ENCODE measurements around the gene AGPAT2.

The AGPAT2 gene

GRCh38 chr9:136629001-136629878 is 58.0 kb downstream of the AGPAT2 start:
- no peaks in the 10 kb centered on the region for H3K27me3 Mint-ChIP-seq
- H3K9me3 Mint-ChIP-seq: no peaks in the 10 kb centered on the region
- H3K36me3 Mint-ChIP-seq: no peaks in the 10 kb centered on the region
- H3K4me1 Mint-ChIP-seq: no peaks in the 10 kb centered on the region
- H3K4me3 Mint-ChIP-seq: no peak overlapping the region
- H3K27ac Mint-ChIP-seq: no peak overlapping the region

- no peaks in the 10 kb centered on the region for H3K4me1 Mint-ChIP-seq
- H3K9me3 Mint-ChIP-seq: no peaks in the 10 kb centered on the region
- H3K36me3 Mint-ChIP-seq: no peaks in the 10 kb centered on the region
- H3K27ac Mint-ChIP-seq: peak overlapping the region; percentile 55
- no peaks in the 10 kb centered on the region for H3K27me3 Mint-ChIP-seq
- H3K4me3 Mint-ChIP-seq: no peak overlapping the region
Measured at GRCh38 chr9:136628268-136628667, 59.0 kb downstream of the AGPAT2 start.

GRCh38 chr9:136627703-136628102 is 59.6 kb downstream of the AGPAT2 start:
- Mint-ChIP-seq H3K9me3 (no peaks in the 10 kb centered on the region), H3K4me1 (no peaks in the 10 kb centered on the region)

GRCh38 chr9:136626740-136627642 is 60.3 kb downstream of the AGPAT2 start:
- Mint-ChIP-seq H3K4me3 (no peak overlapping the region), H3K4me1 (no peaks in the 10 kb centered on the region), H3K36me3 (no peaks in the 10 kb centered on the region), H3K9me3 (no peaks in the 10 kb centered on the region), H3K27ac (no peak overlapping the region), H3K27me3 (no peaks in the 10 kb centered on the region)

More at GRCh38 chr9:136627703-136628102, 59.6 kb downstream of the AGPAT2 start:
- H3K27ac Mint-ChIP-seq: no peak overlapping the region
- H3K4me3 Mint-ChIP-seq: no peak overlapping the region
- no peaks in the 10 kb centered on the region for H3K27me3 Mint-ChIP-seq
- H3K36me3 Mint-ChIP-seq: no peaks in the 10 kb centered on the region

- H3K9me3 Mint-ChIP-seq: no peaks in the 10 kb centered on the region
- H3K4me3 Mint-ChIP-seq: no peak overlapping the region
- H3K36me3 Mint-ChIP-seq: no peaks in the 10 kb centered on the region
- peak overlapping the region; percentile 41 for H3K27ac Mint-ChIP-seq
- no peaks in the 10 kb centered on the region for H3K4me1 Mint-ChIP-seq
- H3K27me3 Mint-ChIP-seq: no peaks in the 10 kb centered on the region
Measured at GRCh38 chr9:136626066-136626725, 61.1 kb downstream of the AGPAT2 start.

- H3K27me3 Mint-ChIP-seq: no peaks in the 10 kb centered on the region
- H3K36me3 Mint-ChIP-seq: no peaks in the 10 kb centered on the region
- no peaks in the 10 kb centered on the region for H3K4me1 Mint-ChIP-seq
- H3K27ac Mint-ChIP-seq: peak overlapping the region; percentile 41
- H3K4me3 Mint-ChIP-seq: no peak overlapping the region
- H3K9me3 Mint-ChIP-seq: no peaks in the 10 kb centered on the region
Measured at GRCh38 chr9:136625101-136626065, 61.9 kb downstream of the AGPAT2 start.

GRCh38 chr9:136624184-136624951 is 62.9 kb downstream of the AGPAT2 start:
- H3K36me3 Mint-ChIP-seq: no peaks in the 10 kb centered on the region
- H3K9me3 Mint-ChIP-seq: no peaks in the 10 kb centered on the region
- no peak overlapping the region for H3K27ac Mint-ChIP-seq
- H3K27me3 Mint-ChIP-seq: no peaks in the 10 kb centered on the region
- H3K4me3 Mint-ChIP-seq: no peak overlapping the region
- H3K4me1 Mint-ChIP-seq: no peaks in the 10 kb centered on the region

GRCh38 chr9:136623842-136624183 is 63.4 kb downstream of the AGPAT2 start:
- peaks cover 4% of the 10 kb centered on the region for H3K4me1 Mint-ChIP-seq
- no peaks in the 10 kb centered on the region for H3K27me3 Mint-ChIP-seq
- H3K36me3 Mint-ChIP-seq: no peaks in the 10 kb centered on the region
- no peak overlapping the region for H3K4me3 Mint-ChIP-seq
- H3K9me3 Mint-ChIP-seq: no peaks in the 10 kb centered on the region
- H3K27ac Mint-ChIP-seq: no peak overlapping the region

All from activated naive CD4-positive, alpha-beta T cell treated with anti-CD3 and anti-CD28 coated beads, Interleukin-2, amount 50 U/mL, for 24 hours (primary cell).